H1 (cell line): ENCODE results near the gene VPS51. TPM values are rescaled to one million over a fixed set of nuclear protein-coding genes. Genes with fewer than 3 reads are reported as not detected.

Experiments
- BACH1 ChIP-seq: IDR thresholded peaks from 2 replicates; pipeline ENCODE4 v1.6.1; 2012; ENCODE audit warnings: low read length, improper control_type of control experiment
- CEBPB ChIP-seq: IDR thresholded peaks from 2 replicates; pipeline ENCODE4 v1.6.1; 2012; ENCODE audit warnings: low read depth, low read length
- EZH2 ChIP-seq: fragments of 200-600 bp; sonication (generic); IDR thresholded peaks from 2 replicates; pipeline ENCODE4 v1.7.1; 2012; ENCODE audit warnings: low read depth, mild to moderate bottlenecking, moderate library complexity, low read length, inconsistent platforms; ENCODE audit not compliant: severe bottlenecking
- GTF2F1 ChIP-seq: IDR thresholded peaks from 2 replicates; pipeline ENCODE4 v1.6.1; 2012; ENCODE audit warnings: low read depth, low read length, improper control_type of control experiment, borderline replicate concordance
- POLR2A ChIP-seq, 2 experiments: IDR thresholded peaks; 1 replicate in 1 of 2; 2 replicates in 1 of 2; pipeline ENCODE4 v1.6.1; 2011; ENCODE audit warnings: low read depth in 2 of 2, low read length in 2 of 2, mild to moderate bottlenecking in 2 of 2; ENCODE audit errors: control extremely low read depth in 1 of 2
- RXRA ChIP-seq: IDR thresholded peaks from 2 replicates; pipeline ENCODE4 v1.6.1; 2011; ENCODE audit warnings: low read depth, mild to moderate bottlenecking, low read length, moderate library complexity; ENCODE audit not compliant: insufficient read depth
- SIX5 ChIP-seq: IDR thresholded peaks from 2 replicates; pipeline ENCODE4 v1.6.1; 2011; ENCODE audit warnings: mild to moderate bottlenecking, low read depth, low read length
- SP1 ChIP-seq: IDR thresholded peaks from 2 replicates; pipeline ENCODE4 v1.6.1; 2011; ENCODE audit warnings: low read depth, low read length
- SP2 ChIP-seq: IDR thresholded peaks from 2 replicates; pipeline ENCODE4 v1.6.1; 2012; ENCODE audit warnings: mild to moderate bottlenecking, low read length, inconsistent platforms
- polyA plus RNA-seq, 7 experiments: library from polyadenylated mRNA; depleted of rRNA in 3 of 7; stranded (reverse) in 5 of 7; unstranded in 2 of 7; fragments of >200 nt in 5 of 7; fragments of 200-250 nt in 2 of 7; gene quantifications; 1 replicate in 5 of 7; 2 replicates in 1 of 7; 4 replicates in 1 of 7; pipeline versions ENCODE4 v1.2.1 to v1.2.3, GENCODE V29; 2011 to 2013; ENCODE audit warnings: missing spikeins in 2 of 7, mixed read lengths in 2 of 7
- total RNA-seq: library from RNA; stranded (reverse); fragmentation: NEBNext Ultra II Directional; extraction: Animal tissue kit (Norgen Biotek cat#: 25700); gene quantifications from 2 replicates; pipeline ENCODE4 v1.2.1, GENCODE V29; 2021
- TF ChIP-seq, protein P1 (sequence below): IDR thresholded peaks from 2 replicates; pipeline ENCODE4 v1.6.1; 2012; ENCODE audit warnings: inconsistent platforms
- TF ChIP-seq, protein P2 (sequence below): IDR thresholded peaks from 2 replicates; pipeline ENCODE4 v1.6.1; 2011; ENCODE audit warnings: low read length, improper control_type of control experiment

VPS51 gene
- total and polyA plus RNA-seq, 2 of the 8 experiments (the other 6 are each of a cell fraction or from before 2014, with no cell fraction given) = 97.4 to 142 TPM

DNA sequence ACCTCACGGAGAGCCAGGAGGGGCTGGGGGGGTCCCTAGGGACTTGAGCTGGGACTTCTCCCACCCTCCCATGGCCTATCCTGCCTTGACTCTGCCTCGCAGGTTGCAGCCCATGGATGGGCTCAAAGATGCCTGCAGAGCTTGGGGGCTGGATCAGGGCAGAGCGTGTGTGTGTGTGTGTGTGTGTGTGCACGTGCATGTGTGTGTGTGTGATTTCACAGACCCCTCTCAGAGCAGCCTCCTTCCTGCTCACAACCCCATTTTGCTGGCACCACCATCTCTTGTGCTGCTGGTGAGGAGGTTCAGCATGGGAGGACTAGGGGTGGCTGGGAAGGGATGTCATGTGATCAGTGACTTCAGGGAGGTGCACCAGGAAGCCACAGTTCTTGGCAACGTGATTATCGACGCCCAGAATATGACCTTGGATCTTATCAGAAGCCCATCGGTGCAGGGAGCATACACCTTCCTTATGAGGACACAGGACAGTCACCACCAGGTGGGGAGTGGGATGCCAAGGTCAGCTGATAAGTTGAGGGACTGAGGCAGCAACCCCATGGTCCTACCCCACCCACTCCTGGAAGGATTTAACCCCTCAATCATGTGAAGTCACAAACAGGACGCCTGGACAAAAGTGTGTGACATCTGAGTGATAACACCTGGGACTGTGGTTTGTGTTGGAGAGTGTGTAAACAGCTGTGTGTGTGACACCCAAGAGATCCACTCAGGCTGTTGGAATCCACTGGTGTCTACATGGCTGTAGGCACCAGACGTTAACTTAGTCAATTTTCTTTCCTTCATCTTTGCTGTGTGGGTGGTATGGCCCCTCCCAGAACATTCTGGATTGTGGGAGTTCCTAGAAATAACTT is 35.8 kb upstream of the VPS51 start (continued):
- TF ChIP-seq BACH1 (no peak), POLR2A (IDR thresholded peaks at IDR 0.05; ENCODE audit: control extremely low read depth in 1 of 2, low read depth in 2 of 2, low read length in 2 of 2) (no peak), SP2 (no peak), SIX5 (no peak), GTF2F1 (no peak), EZH2 (no peak), RXRA (no peak), SP1 (no peak), CEBPB (no peak)
- TF ChIP-seq, protein P1, sequence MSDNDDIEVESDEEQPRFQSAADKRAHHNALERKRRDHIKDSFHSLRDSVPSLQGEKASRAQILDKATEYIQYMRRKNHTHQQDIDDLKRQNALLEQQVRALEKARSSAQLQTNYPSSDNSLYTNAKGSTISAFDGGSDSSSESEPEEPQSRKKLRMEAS = no peak
- TF ChIP-seq, protein P2, sequence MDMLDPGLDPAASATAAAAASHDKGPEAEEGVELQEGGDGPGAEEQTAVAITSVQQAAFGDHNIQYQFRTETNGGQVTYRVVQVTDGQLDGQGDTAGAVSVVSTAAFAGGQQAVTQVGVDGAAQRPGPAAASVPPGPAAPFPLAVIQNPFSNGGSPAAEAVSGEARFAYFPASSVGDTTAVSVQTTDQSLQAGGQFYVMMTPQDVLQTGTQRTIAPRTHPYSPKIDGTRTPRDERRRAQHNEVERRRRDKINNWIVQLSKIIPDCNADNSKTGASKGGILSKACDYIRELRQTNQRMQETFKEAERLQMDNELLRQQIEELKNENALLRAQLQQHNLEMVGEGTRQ = no peak
